ENCODE measurements around the gene SH3TC2.

SH3TC2 gene

DNA sequence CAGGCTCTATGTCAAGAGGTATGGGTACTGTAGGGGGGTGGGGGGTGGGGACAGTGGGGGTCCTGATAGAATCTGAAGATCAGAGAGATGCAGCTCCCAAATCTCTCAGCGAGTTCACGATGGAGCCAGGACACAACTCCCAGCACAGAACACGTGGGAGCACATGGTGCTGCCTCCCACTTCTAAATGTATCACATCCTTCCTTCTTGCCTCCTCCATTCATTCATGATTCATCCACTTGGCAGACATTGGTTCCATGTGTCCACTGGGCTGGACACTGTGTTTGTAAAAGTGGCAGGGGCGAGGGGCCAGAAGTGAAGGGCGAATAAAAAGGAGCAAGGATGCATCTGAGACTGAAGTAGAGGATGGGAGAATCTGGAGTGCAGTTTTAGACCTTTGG, 33.9 kb downstream of the SH3TC2 start:
- no peak for DNase-seq (ENCODE audit: low read depth)

DNA sequence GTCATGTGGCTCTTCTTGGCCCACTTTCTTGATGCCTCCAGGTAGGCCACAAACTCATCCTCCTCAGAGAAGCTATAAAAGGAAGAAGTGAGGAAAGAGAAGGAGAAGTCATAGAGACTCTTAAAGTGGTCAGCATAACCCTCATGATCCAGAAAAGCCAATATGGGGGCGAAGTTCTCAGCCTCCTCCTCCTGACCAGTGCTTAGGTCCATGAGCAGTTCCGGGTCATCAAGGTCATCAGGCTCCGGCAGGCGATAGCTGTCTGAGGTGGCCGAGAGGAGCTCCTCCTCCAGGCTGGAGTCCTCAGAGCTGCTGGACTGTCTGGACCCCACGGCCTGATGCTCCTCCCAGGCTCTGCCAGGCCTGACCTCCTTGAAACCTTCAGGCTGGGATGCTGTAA, 34.7 kb downstream of the SH3TC2 start:
- no peak for DNase-seq (ENCODE audit: low read depth)

DNA sequence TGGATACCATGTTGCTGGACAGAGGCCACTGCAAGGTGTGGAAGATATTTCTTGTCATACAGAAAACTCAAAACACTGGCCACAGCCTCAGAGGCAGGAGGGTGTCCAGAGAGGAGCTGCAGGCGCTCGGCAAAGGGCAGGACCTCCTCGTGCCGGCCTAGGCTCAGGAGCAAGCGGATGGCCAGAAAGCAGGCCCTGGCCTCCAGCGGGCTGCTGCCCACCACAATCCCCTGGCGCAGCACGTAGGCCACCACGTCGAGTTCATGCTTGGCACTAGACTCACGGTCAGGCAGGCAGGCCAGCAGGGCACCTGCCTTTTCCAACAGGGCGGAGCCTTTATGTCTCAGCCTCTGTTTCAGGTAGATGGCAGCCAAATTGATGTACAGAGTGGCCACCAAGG, 35.2 kb downstream of the SH3TC2 start:
- DNase-seq (ENCODE audit: low read depth): no peak

DNA sequence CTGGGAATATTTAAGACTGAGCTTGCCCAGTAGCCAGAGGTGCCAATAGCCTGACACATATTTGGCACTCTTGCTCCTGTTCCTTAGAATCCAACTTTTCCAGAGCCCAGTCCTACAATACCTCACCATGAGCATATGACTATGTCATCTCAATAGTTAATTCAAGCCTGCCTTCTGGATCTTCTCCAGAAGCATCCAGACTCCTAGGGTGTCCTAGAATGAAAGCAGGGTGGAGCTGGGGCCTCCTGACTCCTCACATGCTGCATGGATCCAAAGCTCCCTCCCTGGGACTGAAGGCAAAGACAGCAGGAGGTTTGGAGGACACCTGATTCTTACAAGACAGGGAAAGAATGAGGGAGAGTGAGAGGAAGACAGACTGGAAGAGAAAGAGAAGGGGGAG, 37.9 kb downstream of the SH3TC2 start:
- DNase-seq (ENCODE audit: low read depth): no peak

DNA sequence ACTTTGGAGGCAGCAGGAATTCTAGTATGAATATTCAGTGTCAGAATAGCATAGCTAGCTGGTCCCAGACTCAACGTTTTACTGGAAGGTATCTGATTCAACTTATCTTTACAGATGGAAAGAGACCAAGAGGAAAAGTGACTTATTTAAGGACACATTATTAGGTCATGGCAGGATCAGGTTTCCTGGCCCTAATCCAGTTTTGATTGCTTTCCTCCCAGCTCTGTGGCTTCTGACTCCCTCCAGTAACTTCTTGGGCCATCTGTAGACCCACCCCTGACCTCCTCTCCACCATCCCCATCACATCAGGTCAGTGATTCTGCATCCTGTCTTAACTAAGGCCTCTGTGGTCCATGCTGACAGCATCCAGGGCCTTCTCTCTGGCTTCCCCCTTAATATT, 38.4 kb downstream of the SH3TC2 start:
- DNase-seq (ENCODE audit: low read depth): no peak

DNA sequence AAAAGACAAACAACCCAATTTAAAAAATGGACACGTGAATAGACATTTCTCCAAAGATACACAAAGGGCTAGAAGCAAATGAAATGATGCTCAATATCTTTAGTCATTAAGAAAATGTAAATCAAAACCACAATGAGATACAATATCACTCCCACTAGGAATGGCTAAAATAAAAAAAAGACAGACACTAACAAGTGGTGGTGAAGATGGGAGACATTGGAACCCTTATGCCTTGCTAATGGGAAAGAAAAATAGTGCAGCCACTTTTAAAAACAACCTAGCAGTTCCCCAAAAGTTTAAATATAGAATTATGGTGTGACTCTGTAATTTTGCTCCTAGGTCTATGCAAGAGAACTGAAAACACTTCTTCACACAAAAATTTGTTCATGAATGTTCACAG, 40.7 kb downstream of the SH3TC2 start:
- no peak for DNase-seq (ENCODE audit: low read depth)

DNA sequence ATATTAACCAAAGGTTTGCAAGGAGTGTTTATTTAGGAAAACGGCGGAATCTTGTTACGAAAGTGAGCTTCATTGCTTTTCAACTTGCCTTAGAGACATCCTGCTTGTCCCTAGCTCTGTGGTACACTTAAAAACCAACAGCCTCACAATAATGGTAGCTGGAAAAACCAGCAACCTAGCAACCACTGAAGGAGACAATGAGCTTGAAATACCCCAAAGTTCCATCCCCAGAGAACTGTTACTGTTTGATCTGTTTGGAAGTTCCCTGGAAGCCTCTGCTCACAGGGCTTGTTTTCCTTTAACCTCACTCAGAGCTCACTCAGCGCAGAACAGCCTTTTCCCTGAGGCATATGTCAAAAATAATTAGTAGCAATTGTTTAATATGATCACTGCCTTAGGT, 43.2 kb downstream of the SH3TC2 start:
- no peak for DNase-seq (ENCODE audit: low read depth)

DNA sequence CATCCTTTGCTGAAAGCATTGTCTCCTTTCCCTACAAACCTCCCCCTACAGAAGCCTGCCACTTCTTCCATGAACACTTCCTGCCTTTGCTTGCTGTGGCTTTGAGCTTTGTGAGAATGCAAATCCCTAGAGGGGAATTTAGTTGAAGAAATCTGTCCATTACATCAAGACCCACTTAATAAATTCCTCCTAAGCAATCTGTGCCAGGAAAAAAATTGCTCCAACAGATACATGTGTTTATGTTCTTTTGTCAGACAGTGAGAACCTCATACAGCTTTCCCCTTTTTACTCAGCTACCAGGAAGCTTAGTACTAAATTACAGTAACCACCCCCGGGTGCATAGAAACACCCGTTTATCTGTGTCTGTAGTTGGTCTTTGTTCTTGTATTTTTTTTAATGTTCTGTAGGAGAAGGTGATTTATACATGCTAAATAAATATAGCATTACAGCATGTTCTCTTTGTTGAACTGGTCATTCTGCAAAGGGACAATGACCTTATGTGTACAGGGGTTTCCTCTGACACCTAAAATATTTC, 43.9 kb downstream of the SH3TC2 start:
- no peak for DNase-seq (ENCODE audit: low read depth)

DNA sequence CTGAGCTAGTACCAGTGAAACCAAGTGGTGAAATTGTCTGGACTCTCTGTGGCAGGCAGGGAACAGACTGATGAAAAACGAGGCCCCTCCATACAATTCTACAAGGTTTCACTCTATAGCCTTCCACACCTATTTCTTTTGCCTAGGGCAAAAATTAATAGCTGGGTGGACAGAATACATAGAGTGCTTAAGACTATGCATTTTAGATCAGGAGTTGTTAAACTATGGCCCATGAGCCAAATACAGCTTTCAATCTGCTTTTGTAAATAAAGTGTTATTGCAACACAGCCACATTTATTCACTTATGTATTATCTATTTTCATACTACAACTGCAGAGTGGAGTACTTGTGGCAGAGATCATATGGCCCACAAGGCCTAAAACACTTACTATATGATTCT, 45.2 kb downstream of the SH3TC2 start:
- DNase-seq (ENCODE audit: low read depth): no peak

DNA sequence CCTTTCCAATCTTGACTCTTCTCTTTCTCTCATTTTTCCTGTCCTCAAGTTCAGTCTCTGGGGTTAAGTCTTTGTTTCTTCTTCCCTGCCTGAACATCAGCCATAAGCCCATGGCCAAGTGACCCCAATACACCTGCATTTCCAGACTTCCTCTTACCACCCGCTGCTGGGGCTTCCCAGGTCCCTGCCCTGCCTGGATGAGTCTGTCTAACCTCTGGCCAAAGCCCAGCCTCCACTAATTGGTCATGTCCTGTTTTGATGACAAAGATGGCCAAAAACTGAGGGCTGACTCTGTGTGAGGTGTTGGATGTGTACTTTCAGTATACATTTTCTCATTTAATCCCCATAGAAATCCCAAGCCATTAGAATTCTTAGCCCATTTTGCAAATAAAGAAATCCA, 47.3 kb downstream of the SH3TC2 start:
- no peak for DNase-seq (ENCODE audit: low read depth)

DNA sequence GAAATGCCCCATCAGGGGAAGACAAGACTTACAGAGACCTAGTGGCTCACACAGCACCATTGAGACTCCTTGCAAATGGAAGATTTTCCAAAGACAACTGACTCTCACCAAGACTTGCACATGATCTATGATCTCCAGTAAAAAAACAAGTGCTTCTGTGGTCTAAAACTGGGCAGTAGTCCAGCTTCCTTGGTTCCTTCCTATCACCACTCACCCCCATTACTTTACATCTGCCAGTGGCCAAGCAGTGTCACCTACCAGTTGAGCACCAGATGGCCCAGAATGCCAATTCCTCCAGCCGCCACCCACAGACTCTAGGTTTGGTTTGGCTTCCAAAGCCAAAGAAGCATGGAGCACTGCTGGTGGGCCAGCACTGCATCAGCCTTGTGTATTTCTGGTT, 47.7 kb downstream of the SH3TC2 start:
- no peak for DNase-seq (ENCODE audit: low read depth)

DNA sequence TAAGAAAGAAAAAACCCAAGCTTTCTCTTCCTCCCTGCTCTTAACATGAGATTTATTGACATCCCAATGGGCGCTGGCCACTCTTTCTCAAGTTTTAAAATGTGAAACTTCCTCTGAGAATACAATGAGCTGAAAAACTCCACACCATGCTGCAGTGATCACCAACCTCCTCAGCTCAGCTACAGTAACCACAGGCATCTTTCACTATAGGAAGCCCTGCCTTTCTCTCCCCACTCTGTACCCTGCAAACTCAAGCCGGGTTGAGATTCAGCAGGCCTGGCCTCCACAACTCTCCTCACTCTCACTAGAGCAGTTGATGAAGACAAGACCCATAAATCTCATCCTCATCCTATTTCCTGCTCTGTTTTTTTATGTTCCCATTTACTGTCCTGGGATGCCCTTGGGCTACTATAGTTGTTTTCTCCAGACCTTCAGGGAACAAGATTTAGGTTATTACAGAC, 48.3 kb downstream of the SH3TC2 start:
- no peak for DNase-seq (ENCODE audit: low read depth)

DNA sequence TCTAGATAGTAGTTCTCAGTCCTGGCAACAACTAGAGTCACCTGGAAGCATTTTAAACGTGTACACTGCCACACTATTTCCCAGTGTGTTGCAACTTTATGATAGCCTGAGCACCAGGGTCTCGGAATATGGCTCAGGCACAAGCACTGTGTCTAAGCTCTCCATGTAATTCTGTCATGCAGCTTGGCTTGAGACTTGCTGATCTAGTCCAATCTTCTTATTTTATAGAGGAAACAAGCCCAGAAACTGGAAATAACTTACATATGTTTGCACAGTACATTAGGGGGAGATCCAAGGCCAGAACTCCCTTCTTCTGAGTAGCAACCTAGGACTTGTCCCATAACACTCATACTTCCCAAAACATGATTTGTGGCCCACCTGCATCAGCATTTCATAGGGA, 49.1 kb downstream of the SH3TC2 start:
- no peak for DNase-seq (ENCODE audit: low read depth)

DNA sequence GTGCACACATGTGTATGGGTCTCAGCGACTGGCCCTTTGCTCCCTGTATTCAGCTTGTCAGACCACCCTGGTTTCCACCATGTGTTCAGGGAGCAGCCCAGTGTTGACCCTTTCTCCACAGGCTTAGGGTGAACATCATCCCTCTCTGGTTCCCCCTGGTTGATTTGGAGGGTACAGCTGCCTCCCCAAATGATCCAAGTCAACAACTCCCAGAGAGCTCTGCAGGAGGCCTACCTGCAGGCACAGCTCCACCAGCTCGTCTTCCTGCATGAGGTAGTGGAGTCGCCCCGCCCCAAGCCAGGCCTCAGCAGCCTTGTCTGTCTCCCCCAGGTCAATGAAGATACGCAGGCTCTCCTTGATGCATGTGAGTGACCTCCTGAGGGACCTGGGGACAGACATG, 50.5 kb downstream of the SH3TC2 start:
- no peak for DNase-seq (ENCODE audit: low read depth)

DNA sequence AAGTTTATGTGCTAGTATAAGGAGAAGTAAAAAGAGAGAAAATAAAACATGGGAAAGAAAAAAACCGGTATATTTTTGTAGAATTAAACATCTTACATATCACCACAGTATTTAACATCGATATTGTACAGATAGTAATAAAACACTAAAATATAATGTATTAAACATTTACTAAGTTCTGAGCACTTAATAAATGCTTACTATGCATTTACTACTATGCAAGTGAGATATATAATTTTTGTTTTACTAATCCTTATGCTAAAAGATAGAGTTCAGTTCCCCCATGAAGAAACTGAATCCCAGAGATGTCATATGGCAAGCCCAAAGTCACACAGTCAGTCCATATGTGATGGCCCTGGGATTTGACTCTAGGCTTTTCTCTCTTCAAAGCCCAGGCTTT, 51.1 kb downstream of the SH3TC2 start:
- DNase-seq (ENCODE audit: low read depth): no peak

DNA sequence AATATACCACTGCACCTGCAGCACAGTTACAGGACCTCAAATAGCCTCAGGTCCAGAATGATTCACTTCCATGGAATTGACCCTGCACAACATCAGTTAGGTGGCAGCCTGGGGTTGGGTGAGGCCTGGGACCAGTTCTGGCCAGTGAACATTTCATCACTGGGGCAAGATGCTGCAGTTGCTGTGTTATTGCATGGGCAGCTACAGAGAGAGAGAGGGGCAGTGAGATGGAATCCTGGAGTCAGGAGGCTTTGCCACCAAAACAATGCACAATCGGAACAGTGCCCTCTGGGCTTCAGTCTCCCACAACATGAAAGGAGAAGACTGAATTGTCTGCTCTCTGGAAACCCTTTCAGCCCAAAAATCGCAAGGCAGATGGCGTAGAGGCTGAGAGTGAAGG, 51.8 kb downstream of the SH3TC2 start:
- no peak for DNase-seq (ENCODE audit: low read depth)

DNA sequence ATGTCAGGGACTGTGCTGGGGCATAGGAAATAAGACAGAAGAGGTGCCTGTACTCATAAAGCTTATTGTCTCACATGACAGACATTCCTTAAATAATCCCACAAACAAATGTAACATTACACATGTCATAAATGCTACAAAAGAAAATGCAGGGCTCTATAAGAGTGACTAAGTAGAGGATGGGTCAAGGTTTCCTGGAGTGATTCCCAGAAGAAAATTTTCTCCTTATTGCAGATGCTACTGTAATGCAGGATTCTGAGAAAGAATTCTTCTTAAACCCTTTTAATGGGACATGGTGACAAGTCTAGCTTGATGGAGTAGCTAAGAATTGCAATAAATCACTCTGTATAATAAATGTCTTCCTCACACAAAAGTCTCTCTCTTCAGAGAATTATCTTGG, 55.7 kb downstream of the SH3TC2 start:
- no peak for DNase-seq (ENCODE audit: low read depth)

DNA sequence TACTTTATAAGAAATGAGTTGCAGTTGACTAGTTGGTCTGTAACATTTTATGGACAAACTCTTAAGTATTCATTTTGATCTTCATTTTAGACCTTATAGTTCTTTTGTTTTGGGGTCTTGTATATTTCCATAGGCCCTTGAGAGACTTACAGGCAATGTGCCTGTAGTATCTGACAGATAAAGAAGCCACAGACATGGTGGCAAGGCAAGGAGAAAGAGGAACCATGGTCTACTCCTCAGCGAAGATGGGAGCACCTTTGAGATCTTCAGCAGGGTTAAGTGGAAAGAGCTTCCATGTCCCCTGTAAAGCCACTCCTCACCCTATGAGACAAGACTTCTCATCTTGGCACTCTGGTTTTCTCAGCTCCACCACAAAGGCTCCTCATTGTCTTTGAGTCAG, 56.4 kb downstream of the SH3TC2 start:
- DNase-seq (ENCODE audit: low read depth): no peak

DNA sequence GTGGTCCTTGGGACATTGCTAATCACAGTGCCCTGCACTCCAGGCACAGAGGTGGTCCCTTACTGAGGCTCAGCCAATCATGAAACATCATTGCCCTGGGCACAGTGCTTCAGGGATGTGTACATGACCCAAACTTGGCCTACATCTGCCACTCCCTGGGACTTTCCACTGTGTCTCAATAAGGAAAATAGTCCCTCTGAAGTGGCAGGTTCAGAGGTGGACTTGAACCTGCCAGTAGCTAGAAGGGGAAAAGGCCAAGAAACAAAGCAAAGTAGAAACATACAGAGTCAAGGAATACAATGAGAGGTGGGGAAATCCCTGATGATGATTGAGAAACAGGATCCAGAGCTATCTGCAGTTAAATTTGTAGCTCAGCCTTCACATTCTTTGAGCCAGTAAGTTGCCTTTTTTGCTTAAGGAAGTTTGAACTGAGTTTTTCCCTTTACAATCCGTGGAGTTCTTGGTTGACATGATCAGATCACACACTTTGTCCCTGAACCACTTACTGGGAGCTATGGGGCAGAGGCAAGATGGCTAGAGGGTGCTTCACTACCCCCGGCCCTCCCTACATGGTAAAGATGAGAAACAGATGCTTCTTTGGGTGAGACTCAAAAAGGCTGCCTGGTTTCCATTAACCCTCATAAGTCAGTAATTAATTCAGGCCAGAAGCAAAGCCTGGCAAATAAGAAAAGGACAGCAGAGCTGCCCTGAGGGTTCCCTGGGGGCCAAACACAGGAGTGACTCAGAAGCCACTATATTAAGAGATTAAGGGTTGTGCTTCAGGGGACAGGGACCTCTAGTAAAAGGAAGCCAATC, 57.6 kb downstream of the SH3TC2 start:
- DNase-seq (ENCODE audit: low read depth): no peak

DNA sequence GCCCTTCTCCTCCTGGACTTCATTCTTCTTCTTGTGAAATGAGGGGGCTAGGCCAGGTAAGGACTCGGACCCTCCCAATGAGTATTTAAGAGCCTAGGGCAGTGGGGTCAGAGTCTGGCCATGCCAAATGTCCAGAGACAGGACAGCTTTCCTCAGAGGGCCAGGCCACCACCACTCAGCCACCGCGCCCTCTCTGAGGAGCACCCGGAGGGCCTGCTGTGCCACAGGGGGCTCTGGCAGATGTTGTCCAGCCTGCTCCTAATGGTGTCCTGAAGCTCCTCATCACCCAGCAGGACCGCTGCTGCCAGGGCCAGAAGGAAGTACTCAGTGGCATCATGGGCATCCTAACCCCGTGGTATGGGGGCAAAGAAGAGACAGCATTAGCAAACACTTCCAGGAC, 58.3 kb downstream of the SH3TC2 start:
- DNase-seq (ENCODE audit: low read depth): no peak

DNA sequence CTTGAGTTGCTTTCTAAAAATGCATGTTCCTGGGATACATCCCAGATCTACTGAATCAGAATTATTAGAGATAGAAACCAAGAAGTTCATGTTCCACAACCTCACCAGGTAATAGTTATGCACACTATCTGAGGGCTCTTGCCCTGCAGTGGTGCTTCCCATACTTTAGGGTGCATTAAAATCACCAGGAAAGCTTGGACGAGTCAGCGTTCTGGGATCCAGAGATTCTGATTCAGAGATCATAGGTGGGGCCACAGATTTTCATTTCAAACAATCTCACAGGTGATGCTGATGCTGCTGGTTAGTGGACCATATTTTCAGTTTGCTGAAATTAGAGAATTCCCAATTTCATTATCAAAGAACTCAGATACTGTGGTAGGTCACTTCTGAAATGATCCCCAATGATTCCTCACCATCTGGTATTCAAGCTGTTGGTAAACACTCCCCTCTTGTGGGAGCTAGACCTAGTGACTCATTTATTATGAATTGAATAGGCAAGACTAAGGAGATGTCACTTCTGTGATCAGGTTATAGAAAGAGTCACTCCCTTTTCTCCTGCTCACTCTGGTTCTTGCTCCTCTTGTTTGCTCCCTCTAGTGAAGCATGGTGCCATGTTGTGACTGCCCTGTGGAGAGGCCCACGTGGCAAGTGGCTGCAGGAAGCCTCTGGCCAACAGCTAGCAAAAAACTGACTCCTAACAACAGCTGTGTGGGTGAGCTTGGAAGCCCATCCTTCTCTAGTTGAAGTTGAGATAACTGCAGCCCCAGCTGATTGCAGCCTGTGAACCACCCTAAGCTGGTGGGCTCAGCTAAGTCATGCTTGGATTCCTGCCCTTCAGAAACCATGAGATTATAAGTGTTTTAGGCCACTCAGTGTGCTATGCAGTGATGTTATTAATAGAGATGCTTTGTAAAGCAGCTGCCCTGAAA, 59.8 kb downstream of the SH3TC2 start:
- DNase-seq (ENCODE audit: low read depth): no peak

DNA sequence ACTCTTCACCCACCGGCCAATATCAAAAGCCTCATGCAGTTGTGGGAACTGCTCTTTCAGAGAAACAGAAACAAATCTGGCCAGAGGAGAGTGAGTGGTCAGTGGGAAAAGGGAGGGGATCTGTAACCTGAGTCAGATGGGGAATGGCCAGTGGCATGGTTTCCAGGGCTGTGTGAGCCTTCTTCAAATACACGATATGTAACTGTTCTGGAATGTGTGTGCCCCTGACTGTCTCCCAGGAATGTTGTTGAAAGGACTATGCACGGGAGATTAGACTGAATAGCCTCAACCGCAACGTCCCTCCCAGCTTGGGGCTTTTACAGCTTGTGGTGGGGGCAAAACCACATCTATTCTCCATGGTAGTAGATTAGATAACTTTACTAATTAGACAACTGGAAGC, 60.8 kb downstream of the SH3TC2 start:
- no peak for DNase-seq (ENCODE audit: low read depth)

DNA sequence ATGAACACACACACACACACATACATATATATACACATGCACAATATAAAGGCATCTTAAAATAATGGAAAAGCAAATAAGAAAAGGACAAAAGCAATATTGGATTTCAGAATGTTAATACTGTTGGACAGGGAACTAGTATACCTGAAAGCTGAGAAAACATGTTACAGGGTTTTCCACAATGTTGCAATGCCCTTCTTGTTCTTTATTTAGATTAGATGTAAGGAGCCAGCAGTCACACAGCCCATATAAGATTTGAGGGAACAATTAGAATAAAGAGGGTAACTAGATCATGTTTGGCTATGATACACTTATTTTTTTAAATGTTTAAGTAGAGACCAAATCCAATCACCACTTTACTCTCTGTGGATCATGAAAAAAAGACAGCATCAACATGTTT, 61.7 kb downstream of the SH3TC2 start:
- no peak for DNase-seq (ENCODE audit: low read depth)

Measured in activated T-cell treated with anti-CD3 and anti-CD28 coated beads for 48 hours (primary cell).